Naive thymus-derived CD8-positive, alpha-beta T cell (primary cell): ENCODE measurements around the gene GPRC5C. TPM values are rescaled to one million over a fixed set of nuclear protein-coding genes. Genes with fewer than 3 reads are reported as not detected.

Experiments
- ATAC-seq, 2 donors: fragments of 150-1000 bp; cut with Tn5 transposase in 1 of 2; sonication (Bioruptor Pico), chemical (Tn5 transposase) in 1 of 2; 1 replicate in 1 of 2; 2 replicates in 1 of 2; pipeline ENCODE4 v1.10.0; 2021; ENCODE audit warnings: mild to moderate bottlenecking in 2 of 2, moderate library complexity in 2 of 2
- POLR2A ChIA-PET: fragments of 350-600 bp; sonication (Branson Sonifier 250); formaldehyde crosslinking; loops from one replicate; lab custom pipeline; 2021; ENCODE audit warnings: antibody characterized with exemption; lab: Charles Lee
- DNase-seq, 10 donors: peaks; one replicate each; pipeline versions ENCODE4 v3.0.0 to v3.0.0-alpha.2; 2020 to 2022
- H3K27ac Mint-ChIP-seq, 10 donors: one replicate each; pipeline ENCODE4 v1.8.0; 2020 to 2022; ENCODE audit warnings: mild to moderate bottlenecking in 10 of 10, mixed read lengths in 10 of 10, moderate library complexity in 4 of 10, inconsistent platforms in 1 of 10
- H3K27me3 Mint-ChIP-seq, 5 donors: one replicate each; pipeline ENCODE4 v1.8.0; 2021 to 2022; ENCODE audit warnings: mixed read lengths in 5 of 5
- H3K36me3 Mint-ChIP-seq, 3 donors: one replicate each; pipeline ENCODE4 v1.8.0; 2020 to 2022; ENCODE audit warnings: mixed read lengths in 3 of 3, mild to moderate bottlenecking in 2 of 3, inconsistent platforms in 1 of 3
- H3K4me1 Mint-ChIP-seq, 4 donors: one replicate each; pipeline ENCODE4 v1.8.0; 2021 to 2022; ENCODE audit warnings: mixed read lengths in 4 of 4
- H3K4me3 Mint-ChIP-seq, 10 donors: one replicate each; pipeline ENCODE4 v1.8.0; 2020 to 2022; ENCODE audit warnings: mild to moderate bottlenecking in 10 of 10, mixed read lengths in 10 of 10, moderate library complexity in 6 of 10, inconsistent platforms in 1 of 10
- H3K9me3 Mint-ChIP-seq, 9 donors: one replicate each; pipeline ENCODE4 v1.8.0; 2020 to 2022; ENCODE audit warnings: mixed read lengths in 9 of 9, mild to moderate bottlenecking in 3 of 9, inconsistent platforms in 1 of 9, moderate library complexity in 1 of 9
- polyA plus RNA-seq, 3 donors: library from polyadenylated mRNA; unstranded; fragments of 300-500 nt; fragmentation: Illumina TruSeq; gene quantifications; one replicate each; pipeline ENCODE4 v1.2.3, GENCODE V29; 2021
- total RNA-seq, 8 experiments: library from RNA in 2 of 8; stranded (reverse) in 2 of 8; gene quantifications; one replicate each; pipeline ENCODE4 v1.2.3 and lab custom pipeline; 2021 to 2026

Gene GPRC5C
- total and polyA plus RNA-seq, 5 experiments from 2014 or later: 0.09 TPM; not detected in 4

DNA sequence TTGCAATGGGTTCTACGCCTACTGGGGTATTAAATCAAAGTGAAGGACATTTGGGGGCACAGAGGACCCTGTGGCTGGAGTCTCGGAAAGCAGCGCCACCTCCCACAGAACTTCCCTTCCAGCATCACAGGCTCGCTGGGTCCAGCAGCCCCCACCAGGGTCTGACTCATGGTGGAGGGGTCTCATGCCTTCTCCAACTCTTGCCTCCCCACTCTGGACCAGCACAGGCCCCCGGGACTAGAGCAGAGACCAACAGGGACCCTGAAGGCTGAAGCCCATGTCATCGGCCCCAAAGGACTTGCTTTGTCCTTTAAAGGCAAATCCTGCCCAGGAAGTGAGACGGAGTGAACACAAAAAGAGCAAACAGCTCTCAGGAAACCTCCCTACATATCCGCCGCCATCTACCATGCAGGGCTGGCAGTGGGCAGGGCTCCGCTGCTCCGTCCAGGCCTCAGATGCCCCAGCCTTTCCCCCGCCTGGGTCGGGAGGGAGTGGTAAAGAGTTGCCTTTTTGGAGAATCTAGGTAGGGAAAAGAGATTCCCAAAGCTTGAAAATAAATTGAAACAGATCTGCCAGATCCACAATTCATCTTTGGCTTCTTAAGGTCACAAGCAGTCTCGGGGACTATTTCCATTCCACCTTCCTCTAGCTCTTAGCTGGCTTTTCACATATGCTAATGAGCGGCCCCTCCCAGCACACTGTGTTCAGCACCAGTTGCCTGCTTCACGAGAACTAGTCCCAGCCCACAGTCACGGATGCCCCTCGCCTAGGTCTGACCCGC lies 2.1 kb upstream of the GPRC5C start:
- H3K9me3 Mint-ChIP-seq: no peaks in the 10 kb centered on the region
- H3K27me3 Mint-ChIP-seq: peaks cover 14 to 57% (median 40%) of the 10 kb centered on the region in 5 donors
- POLR2A ChIA-PET: no interaction called here
- H3K36me3 Mint-ChIP-seq: no peaks in the 10 kb centered on the region
- peaks cover 2 to 17% (median 13%) of the 10 kb centered on the region in 4 donors for H3K4me1 Mint-ChIP-seq
- peak overlapping the region in 6 of 10 donors; percentile 1 to 73 (median 46) for H3K4me3 Mint-ChIP-seq
- ATAC-seq: no peak
- no peak for DNase-seq
- H3K27ac Mint-ChIP-seq: no peak overlapping the region

DNA sequence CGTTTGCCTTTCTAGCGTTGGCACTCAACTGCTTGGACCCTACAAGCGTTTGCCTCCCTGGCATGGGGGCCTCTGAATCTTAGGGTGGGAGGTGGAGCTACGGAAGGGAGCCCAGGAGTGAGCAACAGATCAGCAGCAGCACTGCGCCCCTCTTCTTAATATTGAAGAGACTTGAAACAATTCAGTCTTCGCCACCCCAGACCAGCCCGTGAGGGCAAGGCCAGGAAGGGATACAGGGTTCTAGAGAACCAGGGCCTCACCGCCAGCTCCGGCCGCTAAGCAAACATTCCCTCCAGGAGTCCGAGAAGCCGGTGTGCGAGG lies 1.5 kb upstream of the GPRC5C start:
- Mint-ChIP-seq H3K4me1 (peaks cover 2 to 17% (median 13%) of the 10 kb centered on the region in 4 donors), H3K36me3 (no peaks in the 10 kb centered on the region), H3K27ac (no peak overlapping the region), H3K27me3 (peaks cover 14 to 60% (median 40%) of the 10 kb centered on the region in 5 donors), H3K4me3 (peak overlapping the region in 6 of 10 donors; percentile 1 to 73 (median 46)), H3K9me3 (no peaks in the 10 kb centered on the region)
- DNase-seq: no peak
- POLR2A ChIA-PET: no interaction called here
- no peak for ATAC-seq

DNA sequence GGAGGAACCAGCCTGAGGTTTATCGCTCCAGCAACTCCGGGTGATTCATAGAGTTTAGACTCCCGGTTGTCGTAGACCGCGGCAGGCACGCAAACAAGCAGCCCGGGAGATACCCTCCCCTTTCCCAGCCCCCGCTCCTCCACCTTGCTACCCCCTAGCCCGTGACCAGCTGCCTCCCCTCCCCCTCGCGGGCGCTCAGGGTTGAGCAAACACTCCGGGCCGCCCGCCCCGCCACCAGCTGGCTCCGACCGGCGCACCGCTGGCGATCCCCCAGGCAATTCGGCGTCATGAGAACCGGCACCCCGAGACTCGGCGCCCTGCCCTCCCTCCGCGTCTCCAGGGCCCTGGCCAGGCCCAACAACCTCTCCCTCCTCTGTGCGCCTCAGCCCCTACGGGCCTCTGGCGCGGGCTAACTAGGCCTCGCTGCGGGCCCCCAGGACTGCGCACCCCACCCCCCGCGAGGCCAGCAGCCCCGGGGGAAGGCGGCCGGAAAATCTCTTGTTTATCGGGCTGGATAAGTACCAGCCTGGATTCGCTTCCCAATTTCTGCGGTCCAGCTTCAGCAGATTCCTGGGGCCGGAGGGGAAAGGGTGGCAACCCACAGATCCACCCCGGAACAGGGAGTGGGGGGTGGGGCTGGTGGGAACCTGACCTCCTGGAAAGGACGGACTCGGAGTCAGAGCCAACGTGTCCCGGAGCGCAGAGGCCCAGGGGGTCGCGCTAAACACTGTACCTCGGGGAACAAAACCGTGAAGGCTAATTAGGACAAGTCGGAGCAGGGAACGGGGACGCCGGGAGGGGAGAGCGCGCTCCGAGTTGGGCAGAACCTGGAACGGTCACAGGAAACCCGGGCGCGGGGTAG lies 951 bp upstream of the GPRC5C start:
- Mint-ChIP-seq H3K27ac (peak overlapping the region in 1 of 10 donors; percentile 13), H3K9me3 (peaks cover 0 to 3% (median 0%) of the 10 kb centered on the region in 9 donors), H3K4me3 (peak overlapping the region in 9 of 10 donors; percentile 18 to 73 (median 51)), H3K4me1 (peaks cover 2 to 17% (median 13%) of the 10 kb centered on the region in 4 donors), H3K27me3 (peaks cover 11 to 63% (median 44%) of the 10 kb centered on the region in 5 donors), H3K36me3 (no peaks in the 10 kb centered on the region)
- POLR2A ChIA-PET: no interaction called here
- ATAC-seq: peak; percentile 20 to 41
- no peak for DNase-seq

DNA sequence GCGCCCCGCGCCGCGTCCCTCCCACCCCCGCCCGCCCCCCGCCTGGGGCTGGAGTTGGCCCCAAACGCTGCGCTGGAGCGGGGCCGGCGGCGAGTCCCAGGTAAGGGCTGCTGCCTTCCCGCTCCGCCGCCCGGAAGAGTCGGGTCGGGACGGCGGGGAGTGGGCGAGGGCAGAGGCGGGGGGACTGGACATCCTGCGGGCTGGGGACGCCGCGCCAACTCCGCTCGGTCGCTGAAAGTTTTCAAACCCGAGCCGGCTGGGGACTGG lies 469 bp downstream of the GPRC5C start:
- Mint-ChIP-seq H3K4me3 (peak overlapping the region in 1 of 10 donors; percentile 73), H3K27me3 (peaks cover 15 to 59% (median 41%) of the 10 kb centered on the region in 5 donors), H3K9me3 (peaks cover 0 to 10% (median 3%) of the 10 kb centered on the region in 9 donors), H3K36me3 (peaks cover 0 to 5% (median 0%) of the 10 kb centered on the region in 3 donors), H3K4me1 (peaks cover 2 to 17% (median 13%) of the 10 kb centered on the region in 4 donors), H3K27ac (no peak overlapping the region)
- no peak for ATAC-seq
- DNase-seq: no peak
- POLR2A ChIA-PET: no interaction called here

DNA sequence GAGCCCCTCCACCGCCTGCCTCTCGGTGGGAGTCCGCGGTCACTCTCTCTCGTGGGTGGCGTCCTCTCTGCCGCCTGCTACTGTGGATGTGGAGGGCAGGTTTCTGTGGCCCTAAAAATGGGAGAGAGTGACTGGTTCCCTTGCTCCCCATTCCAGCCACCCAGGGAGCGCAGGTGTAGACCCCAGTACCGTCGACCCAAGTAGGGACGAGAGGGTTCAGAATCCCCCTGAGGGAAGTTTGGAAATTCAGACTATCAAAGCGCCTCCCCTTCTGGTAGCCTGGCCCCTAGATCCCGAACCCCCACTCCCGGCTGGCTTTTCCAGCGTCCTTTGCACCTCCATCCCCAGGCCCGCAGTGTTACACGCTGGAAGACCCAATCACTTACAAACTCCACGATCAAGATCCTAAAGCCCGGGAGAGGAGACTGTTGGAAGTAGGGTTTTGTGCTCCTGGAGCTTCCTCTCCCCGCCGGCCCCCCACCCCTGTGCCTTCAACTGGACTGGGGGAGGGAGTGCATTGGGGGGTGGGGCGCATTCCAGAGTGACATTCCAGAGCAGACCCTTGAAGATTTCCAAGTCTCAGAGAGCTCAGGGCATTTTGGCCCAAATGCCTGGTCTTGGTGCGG lies 991 bp downstream of the GPRC5C start:
- Mint-ChIP-seq H3K36me3 (peaks cover 0 to 11% (median 3%) of the 10 kb centered on the region in 3 donors), H3K27me3 (peaks cover 15 to 59% (median 41%) of the 10 kb centered on the region in 5 donors), H3K4me1 (peaks cover 2 to 17% (median 13%) of the 10 kb centered on the region in 4 donors), H3K27ac (no peak overlapping the region), H3K9me3 (peaks cover 0 to 15% (median 4%) of the 10 kb centered on the region in 9 donors), H3K4me3 (peak overlapping the region in 2 of 10 donors; percentile 23 to 61)
- ATAC-seq (no peak), DNase-seq (no peak)
- POLR2A ChIA-PET: no interaction called here

DNA sequence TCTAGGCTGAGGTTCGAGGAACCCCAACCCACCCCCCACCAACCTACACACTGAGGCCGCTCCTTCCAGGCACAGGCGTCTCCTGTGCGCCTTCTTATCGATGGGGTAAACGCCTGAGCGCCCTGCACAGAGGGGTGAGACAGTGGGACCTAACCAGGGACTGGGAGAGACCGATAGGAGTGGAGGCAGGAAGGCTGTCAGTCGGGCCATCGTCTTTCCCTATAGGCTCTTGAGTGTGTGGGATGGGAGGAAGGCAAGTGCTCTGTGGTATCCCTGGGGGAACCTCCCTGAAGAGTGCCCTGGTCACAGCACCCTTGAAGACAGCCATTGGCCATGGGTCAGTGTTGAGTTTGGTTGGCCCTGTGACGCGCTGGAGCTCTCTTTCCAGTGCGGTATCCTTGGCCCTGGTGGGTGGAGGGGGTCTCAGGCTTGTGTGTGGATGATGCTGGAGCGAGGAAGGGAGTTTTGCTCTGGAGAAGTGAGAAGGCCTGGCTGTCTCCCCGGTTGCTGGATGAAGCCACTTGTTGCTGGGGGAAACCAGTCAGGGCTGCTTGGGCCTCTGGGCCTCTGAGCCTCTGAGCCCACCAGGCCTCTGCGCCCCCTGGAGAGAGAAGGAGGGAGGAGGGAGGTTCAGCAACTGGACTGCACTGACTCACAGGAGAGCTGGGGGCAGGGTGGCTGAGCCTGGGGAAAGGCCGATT lies 1.7 kb downstream of the GPRC5C start:
- POLR2A ChIA-PET: no interaction called here
- Mint-ChIP-seq H3K27ac (peak overlapping the region in 1 of 10 donors; percentile 80), H3K9me3 (peaks cover 0 to 22% (median 9%) of the 10 kb centered on the region in 9 donors), H3K27me3 (peaks cover 15 to 59% (median 40%) of the 10 kb centered on the region in 5 donors), H3K36me3 (peaks cover 0 to 14% (median 4%) of the 10 kb centered on the region in 3 donors), H3K4me3 (peak overlapping the region in 2 of 10 donors; percentile 19 to 30), H3K4me1 (peaks cover 2 to 17% (median 13%) of the 10 kb centered on the region in 4 donors)
- ATAC-seq: no peak
- DNase-seq: no peak

DNA sequence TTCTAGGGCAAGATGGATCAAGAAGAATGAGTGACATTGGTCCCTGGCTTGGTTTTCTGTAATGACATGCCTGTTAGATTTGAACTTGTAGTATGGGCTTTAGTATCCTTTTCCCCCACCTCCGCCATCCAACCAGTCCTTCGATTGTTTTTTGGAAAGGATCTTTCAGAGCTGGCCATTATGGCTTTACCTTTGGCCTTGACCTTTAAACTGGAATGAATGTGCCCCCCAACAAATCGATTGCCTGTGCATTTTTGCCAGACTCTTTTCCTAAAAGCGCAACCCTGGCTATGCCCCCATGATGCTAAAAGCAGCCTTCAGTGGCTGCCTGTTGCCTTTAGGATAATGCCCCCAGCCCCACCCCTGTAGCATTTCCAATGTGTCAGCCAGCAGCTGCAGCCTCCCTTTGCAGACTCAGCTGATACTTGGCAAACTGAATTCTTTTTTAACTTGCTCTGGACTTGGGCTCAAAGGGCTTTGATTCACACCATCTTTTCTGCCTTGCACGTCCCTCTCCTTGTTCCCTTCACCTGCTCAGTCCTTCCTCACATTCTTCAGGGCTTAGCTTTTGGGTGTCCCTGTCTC lies 4.0 kb downstream of the GPRC5C start:
- H3K4me3 Mint-ChIP-seq: no peak overlapping the region
- H3K27me3 Mint-ChIP-seq: peaks cover 10 to 48% (median 29%) of the 10 kb centered on the region in 5 donors
- DNase-seq: no peak

DNA sequence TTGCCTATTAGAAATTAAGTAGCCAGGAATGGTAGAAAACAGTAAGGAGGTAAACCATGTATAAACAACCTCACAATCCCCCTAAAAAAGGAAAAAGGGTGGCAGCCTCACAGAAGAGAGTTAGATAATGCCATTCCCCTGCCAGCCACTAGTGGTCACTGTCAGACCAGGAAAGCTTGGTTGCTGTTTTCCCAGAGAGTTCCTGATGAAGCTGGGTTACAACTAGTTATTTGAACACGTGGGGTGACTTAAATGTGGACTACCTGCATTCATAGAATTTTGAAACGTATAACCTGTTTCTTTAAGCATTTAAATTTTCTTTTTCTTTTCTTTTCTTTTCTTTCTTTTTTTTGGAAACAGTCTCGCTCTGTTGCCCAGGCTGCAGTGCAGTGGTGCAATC lies 5.8 kb downstream of the GPRC5C start:
- ATAC-seq (no peak), DNase-seq (no peak)
- H3K27ac Mint-ChIP-seq: no peak overlapping the region
- POLR2A ChIA-PET: no interaction called here
- peaks cover 0 to 19% (median 8%) of the 10 kb centered on the region in 3 donors for H3K36me3 Mint-ChIP-seq
- H3K4me1 Mint-ChIP-seq: peaks cover 2 to 9% (median 6%) of the 10 kb centered on the region in 4 donors
- peaks cover 8 to 39% (median 26%) of the 10 kb centered on the region in 5 donors for H3K27me3 Mint-ChIP-seq
- no peak overlapping the region for H3K4me3 Mint-ChIP-seq
- H3K9me3 Mint-ChIP-seq: peaks cover 0 to 40% (median 11%) of the 10 kb centered on the region in 9 donors

More for the DNA sequence above, 4.0 kb downstream of the GPRC5C start:
- H3K27ac Mint-ChIP-seq: no peak overlapping the region
- H3K9me3 Mint-ChIP-seq: peaks cover 0 to 40% (median 11%) of the 10 kb centered on the region in 9 donors
- peaks cover 0 to 19% (median 8%) of the 10 kb centered on the region in 3 donors for H3K36me3 Mint-ChIP-seq
- no peak for ATAC-seq
- H3K4me1 Mint-ChIP-seq: peaks cover 4 to 14% (median 11%) of the 10 kb centered on the region in 4 donors
- POLR2A ChIA-PET: no interaction called here

DNA sequence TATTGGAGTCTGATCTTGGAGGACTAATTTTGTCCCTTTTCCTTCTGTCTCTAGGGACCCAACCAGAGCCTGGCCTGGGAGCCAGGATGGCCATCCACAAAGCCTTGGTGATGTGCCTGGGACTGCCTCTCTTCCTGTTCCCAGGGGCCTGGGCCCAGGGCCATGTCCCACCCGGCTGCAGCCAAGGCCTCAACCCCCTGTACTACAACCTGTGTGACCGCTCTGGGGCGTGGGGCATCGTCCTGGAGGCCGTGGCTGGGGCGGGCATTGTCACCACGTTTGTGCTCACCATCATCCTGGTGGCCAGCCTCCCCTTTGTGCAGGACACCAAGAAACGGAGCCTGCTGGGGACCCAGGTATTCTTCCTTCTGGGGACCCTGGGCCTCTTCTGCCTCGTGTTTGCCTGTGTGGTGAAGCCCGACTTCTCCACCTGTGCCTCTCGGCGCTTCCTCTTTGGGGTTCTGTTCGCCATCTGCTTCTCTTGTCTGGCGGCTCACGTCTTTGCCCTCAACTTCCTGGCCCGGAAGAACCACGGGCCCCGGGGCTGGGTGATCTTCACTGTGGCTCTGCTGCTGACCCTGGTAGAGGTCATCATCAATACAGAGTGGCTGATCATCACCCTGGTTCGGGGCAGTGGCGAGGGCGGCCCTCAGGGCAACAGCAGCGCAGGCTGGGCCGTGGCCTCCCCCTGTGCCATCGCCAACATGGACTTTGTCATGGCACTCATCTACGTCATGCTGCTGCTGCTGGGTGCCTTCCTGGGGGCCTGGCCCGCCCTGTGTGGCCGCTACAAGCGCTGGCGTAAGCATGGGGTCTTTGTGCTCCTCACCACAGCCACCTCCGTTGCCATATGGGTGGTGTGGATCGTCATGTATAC lies 8.0 kb downstream of the GPRC5C start:
- Mint-ChIP-seq H3K9me3 (peaks cover 0 to 40% (median 11%) of the 10 kb centered on the region in 9 donors), H3K27me3 (peaks cover 4 to 34% (median 13%) of the 10 kb centered on the region in 5 donors), H3K4me1 (peaks cover 2 to 19% (median 8%) of the 10 kb centered on the region in 4 donors), H3K4me3 (no peak overlapping the region), H3K27ac (no peak overlapping the region), H3K36me3 (peaks cover 0 to 19% (median 8%) of the 10 kb centered on the region in 3 donors)
- POLR2A ChIA-PET: no interaction called here
- DNase-seq (no peak), ATAC-seq (no peak)

DNA sequence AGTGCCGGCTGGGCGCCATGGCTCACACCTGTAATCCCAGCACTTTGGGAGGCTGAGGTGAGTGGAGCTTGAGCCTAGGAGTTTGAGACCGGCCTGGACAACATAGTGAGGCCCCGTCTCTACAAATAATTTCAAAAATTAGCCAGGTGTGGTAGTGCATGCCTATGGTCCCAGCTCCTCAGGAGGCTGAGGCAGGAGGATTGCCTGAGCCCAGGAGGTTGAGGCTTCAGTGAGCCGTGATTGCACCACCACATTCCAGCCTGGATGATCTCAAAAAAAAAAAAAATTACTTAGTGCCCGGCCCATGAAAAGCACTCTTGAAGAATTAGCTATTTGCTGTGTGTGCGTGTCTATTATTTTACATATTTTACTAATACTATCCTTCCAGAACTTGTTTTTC lies 9.6 kb downstream of the GPRC5C start:
- peaks cover 2 to 19% (median 8%) of the 10 kb centered on the region in 4 donors for H3K4me1 Mint-ChIP-seq
- DNase-seq (no peak), ATAC-seq (no peak)
- POLR2A ChIA-PET: no interaction called here
- peaks cover 0 to 19% (median 8%) of the 10 kb centered on the region in 3 donors for H3K36me3 Mint-ChIP-seq
- peaks cover 0 to 36% (median 11%) of the 10 kb centered on the region in 9 donors for H3K9me3 Mint-ChIP-seq
- H3K4me3 Mint-ChIP-seq: no peak overlapping the region
- H3K27ac Mint-ChIP-seq: no peak overlapping the region
- peaks cover 0 to 27% (median 3%) of the 10 kb centered on the region in 5 donors for H3K27me3 Mint-ChIP-seq

DNA sequence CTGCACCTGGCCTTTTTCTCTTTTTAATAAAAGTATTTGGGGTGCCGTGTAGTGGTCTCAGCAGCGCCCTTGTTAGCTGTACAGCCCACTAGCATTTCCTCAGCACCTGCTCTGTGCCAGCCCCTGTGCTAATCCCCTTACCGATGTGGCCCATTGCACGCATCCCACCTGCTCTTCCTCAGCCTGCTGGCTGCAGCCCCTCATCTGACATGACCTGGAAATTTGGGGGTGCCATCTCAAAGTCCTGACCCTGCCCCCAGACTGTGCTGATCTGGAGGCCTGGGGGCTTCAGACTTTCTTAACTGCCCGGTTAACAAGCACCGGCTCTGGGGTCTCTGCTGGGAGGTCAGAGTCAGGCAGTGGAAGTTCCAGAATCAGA lies 10.4 kb downstream of the GPRC5C start:
- no peak for ATAC-seq
- Mint-ChIP-seq H3K27me3 (peaks cover 0 to 27% (median 0%) of the 10 kb centered on the region in 5 donors), H3K27ac (peak overlapping the region in 1 of 10 donors; percentile 56), H3K9me3 (peaks cover 0 to 30% (median 9%) of the 10 kb centered on the region in 9 donors), H3K4me1 (peaks cover 2 to 20% (median 8%) of the 10 kb centered on the region in 4 donors), H3K4me3 (peak overlapping the region in 3 of 10 donors; percentile 50 to 60 (median 56)), H3K36me3 (peaks cover 0 to 15% (median 8%) of the 10 kb centered on the region in 3 donors)
- no peak for DNase-seq
- POLR2A ChIA-PET: no interaction called here
